ENCODE results near the gene RORB. TPM values are rescaled to one million over a fixed set of nuclear protein-coding genes. Genes with fewer than 3 reads are reported as not detected.

Gene RORB
- total and polyA plus RNA-seq, 11 donors: 0.53 to 10.2 (median 3.4) TPM

DNA sequence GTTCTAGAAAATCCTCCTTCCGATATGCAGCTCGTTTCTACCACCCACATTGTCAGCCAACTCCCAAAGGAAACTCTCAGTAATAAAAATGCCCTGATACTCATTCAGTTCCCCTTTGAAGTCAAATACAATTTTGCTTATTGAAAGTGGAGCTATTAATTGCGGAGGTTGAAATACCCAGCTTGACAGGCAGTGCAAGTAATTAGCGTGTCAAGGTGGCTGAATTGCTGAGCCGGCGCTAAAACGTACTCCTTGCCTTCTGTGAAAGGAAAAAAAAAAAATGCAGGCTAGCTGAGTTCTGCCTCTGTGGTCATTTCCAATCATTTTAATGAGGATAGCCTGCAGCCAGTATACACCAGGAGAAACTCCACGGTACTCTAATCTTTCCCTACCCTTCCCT, 165.5 kb downstream of the RORB start:
- H3K9me3 ChIP-seq: no peaks in the 10 kb centered on the region
- ATAC-seq (no peak), DNase-seq (no peak)
- WGBS, 4 donors: 70 to 88% (median 76%) methylated on average over 8 of the region's 8 CpGs
- no peaks in the 10 kb centered on the region for H3K4me1 ChIP-seq
- H3K27me3 ChIP-seq: no peaks in the 10 kb centered on the region
- no peak overlapping the region for H3K27ac ChIP-seq
- H3K4me3 ChIP-seq: no peak overlapping the region
- peaks cover 0 to 4% (median 0%) of the 10 kb centered on the region in 9 donors for H3K36me3 ChIP-seq
- intact Hi-C loops (cut with DNase I): loop anchor here in 1 of 10 donors (10.0 kb wide), 1 partner anchor 82 kb away; no protein-coding TSS in a partner anchor
- no peak for TF ChIP-seq POLR2A (IDR thresholded peaks at IDR 0.05)
- no peak for TF ChIP-seq CTCF (IDR thresholded peaks at IDR 0.05)

DNA sequence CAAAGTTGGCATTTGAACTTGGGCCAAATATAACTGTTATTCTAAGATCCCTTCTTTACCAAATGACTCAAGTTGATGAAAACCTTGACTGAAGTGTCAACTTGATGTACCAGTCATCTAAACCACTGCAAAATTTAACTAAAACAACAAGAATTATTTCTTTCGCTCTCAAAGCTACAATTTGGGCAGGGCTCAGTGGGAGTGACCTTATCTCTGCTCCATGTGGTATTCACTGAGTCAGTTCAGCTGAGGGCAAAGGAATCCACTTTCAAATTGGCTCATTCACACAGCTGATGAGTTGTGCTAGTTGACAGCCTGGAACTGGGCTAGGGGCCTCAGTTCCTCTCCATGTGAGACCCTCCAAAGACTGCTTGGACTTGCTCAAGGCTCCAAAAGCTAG, 166.3 kb downstream of the RORB start:
- Histone ChIP-seq H3K4me3 (no peak overlapping the region), H3K36me3 (peaks cover 0 to 6% (median 0%) of the 10 kb centered on the region in 9 donors), H3K27me3 (no peaks in the 10 kb centered on the region), H3K4me1 (no peaks in the 10 kb centered on the region), H3K27ac (no peak overlapping the region), H3K9me3 (no peaks in the 10 kb centered on the region)
- intact Hi-C loops (cut with DNase I): loop anchor here in 1 of 10 donors (10.0 kb wide), 1 partner anchor 81 kb away; no protein-coding TSS in a partner anchor
- 71 to 75% (median 73%) methylated on average over 1 of the region's 1 CpG for WGBS, 4 donors
- TF ChIP-seq POLR2A (IDR thresholded peaks at IDR 0.05): no peak
- no peak for TF ChIP-seq CTCF (IDR thresholded peaks at IDR 0.05)
- DNase-seq (no peak), ATAC-seq (no peak)

DNA sequence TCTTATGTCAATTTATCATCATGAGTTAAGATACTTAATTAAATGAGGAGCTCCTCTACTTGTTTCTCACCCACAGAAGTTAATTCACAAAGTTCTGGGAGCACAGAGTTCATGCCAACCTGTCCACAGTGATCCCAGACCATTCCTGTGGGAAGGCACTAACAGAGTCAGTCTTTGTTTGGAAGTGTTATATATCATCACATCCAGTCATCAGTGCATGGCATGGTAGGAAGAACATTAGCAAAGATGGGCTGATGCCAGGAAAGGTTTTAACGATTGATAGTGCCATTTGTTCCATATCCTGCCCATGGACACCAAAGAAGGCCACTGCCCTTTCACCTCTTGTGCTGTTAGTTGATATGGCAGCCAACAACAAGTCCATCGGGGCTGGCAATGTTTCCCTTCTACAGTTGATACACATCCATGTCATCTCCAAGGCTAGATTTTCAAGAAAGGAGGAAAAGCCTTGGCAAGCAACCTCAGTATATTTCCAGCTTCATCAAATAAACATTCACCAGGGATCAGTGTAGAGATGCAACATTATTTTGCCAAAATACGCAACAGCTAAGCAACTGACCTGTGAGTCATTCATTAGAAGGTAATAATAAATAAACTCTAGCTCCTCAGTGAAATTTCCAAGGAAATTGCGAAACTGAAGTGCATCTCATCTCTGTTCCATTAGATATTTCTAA, 169.6 kb downstream of the RORB start:
- WGBS, 4 donors: 75 to 82% (median 78%) methylated on average over 4 of the region's 4 CpGs
- intact Hi-C loops (cut with DNase I): loop anchor here in 1 of 10 donors (10.0 kb wide), 1 partner anchor 78 kb away; no protein-coding TSS in a partner anchor
- H3K27me3 ChIP-seq: no peaks in the 10 kb centered on the region
- ATAC-seq (no peak), DNase-seq (no peak)
- TF ChIP-seq POLR2A (IDR thresholded peaks at IDR 0.05) (no peak), CTCF (IDR thresholded peaks at IDR 0.05) (no peak)
- H3K27ac ChIP-seq: no peak overlapping the region
- no peaks in the 10 kb centered on the region for H3K4me1 ChIP-seq
- H3K36me3 ChIP-seq: peaks cover 0 to 6% (median 0%) of the 10 kb centered on the region in 9 donors
- H3K9me3 ChIP-seq: no peaks in the 10 kb centered on the region
- no peak overlapping the region for H3K4me3 ChIP-seq

DNA sequence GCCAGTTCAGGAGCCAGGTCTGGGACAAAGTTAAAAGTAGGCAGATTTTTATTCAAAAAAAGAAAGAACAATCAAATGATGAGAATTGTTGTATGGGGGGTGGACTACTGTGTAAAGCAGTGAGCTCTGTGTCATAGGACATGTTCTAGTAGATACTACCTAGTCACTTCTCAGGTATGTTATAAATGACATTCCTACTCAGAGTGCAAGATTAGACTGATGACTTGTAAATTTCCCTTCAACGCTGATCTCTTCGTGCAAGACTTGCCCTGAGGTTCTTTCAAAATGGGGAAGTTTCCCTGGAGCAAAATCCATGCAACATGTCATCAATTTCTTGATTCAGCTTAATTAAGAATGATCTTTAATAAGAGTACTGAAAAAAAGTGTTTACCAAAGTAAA, 175.1 kb downstream of the RORB start:
- Histone ChIP-seq H3K4me1 (no peaks in the 10 kb centered on the region), H3K27ac (no peak overlapping the region), H3K36me3 (peaks cover 0 to 2% (median 0%) of the 10 kb centered on the region in 9 donors), H3K9me3 (no peaks in the 10 kb centered on the region), H3K27me3 (no peaks in the 10 kb centered on the region), H3K4me3 (no peak overlapping the region)
- TF ChIP-seq CTCF (IDR thresholded peaks at IDR 0.05) (no peak), POLR2A (IDR thresholded peaks at IDR 0.05) (no peak)
- no peak for DNase-seq
- ATAC-seq: no peak
- intact Hi-C loops (cut with DNase I): no loop called here
- 64 to 72% (median 66%) methylated on average over 2 of the region's 2 CpGs for WGBS, 4 donors
